ENCODE results near the gene FRY.

Gene FRY

GRCh38 chr13:32266130-32266529 is 234.6 kb downstream of the FRY start:
- DNase-seq = no peak

- no peak for DNase-seq
These were observed 236.4 kb downstream of the FRY start for GRCh38 chr13:32267836-32268439.

- DNase-seq = no peak
These were observed 240.6 kb downstream of the FRY start for GRCh38 chr13:32272021-32272683.

- no peak for DNase-seq
These were observed 246.3 kb downstream of the FRY start for GRCh38 chr13:32277839-32278238.

- no peak for DNase-seq
These were observed 246.9 kb downstream of the FRY start for GRCh38 chr13:32278426-32278825.

- no peak for DNase-seq
These were observed 249.5 kb downstream of the FRY start for GRCh38 chr13:32281096-32281495.

- no peak for DNase-seq
These were observed 250.6 kb downstream of the FRY start for GRCh38 chr13:32282096-32282711.

- no peak for DNase-seq
These were observed 253.5 kb downstream of the FRY start for GRCh38 chr13:32284927-32285632.

GRCh38 chr13:32285633-32285965 is 254.0 kb downstream of the FRY start:
- no peak for DNase-seq

- no peak for DNase-seq
These were observed 265.6 kb downstream of the FRY start for GRCh38 chr13:32297206-32297605.

GRCh38 chr13:32298695-32299094 is 267.1 kb downstream of the FRY start:
- no peak for DNase-seq

GRCh38 chr13:32299893-32300292 is 268.3 kb downstream of the FRY start:
- no peak for DNase-seq

GRCh38 chr13:32300406-32300805 is 268.8 kb downstream of the FRY start:
- DNase-seq = no peak

- DNase-seq = no peak
These were observed 269.3 kb downstream of the FRY start for GRCh38 chr13:32300920-32301319.

- DNase-seq = no peak
These were observed 270.9 kb downstream of the FRY start for GRCh38 chr13:32302461-32302860.

GRCh38 chr13:32305646-32306045 is 274.1 kb downstream of the FRY start:
- DNase-seq = no peak

GRCh38 chr13:32309312-32310133 is 277.9 kb downstream of the FRY start:
- no peak for DNase-seq

GRCh38 chr13:32310134-32310706 is 278.6 kb downstream of the FRY start:
- no peak for DNase-seq

- DNase-seq = no peak
These were observed 279.8 kb downstream of the FRY start for GRCh38 chr13:32311188-32311897.

- peak; percentile 17 for DNase-seq
These were observed 283.0 kb downstream of the FRY start for GRCh38 chr13:32314271-32315237.

All from DMS79 (cell line).